HEK293 (cell line): ENCODE measurements around the gene AHRR.
"Not testable (repeated sequence)": the region's sequence is repeated elsewhere in the genome, so short reads cannot be mapped to it uniquely, and the experiment has no call there.

Experiments
- CTCF ChIA-PET: fragments of 350-600 bp; formaldehyde crosslinking; extraction: SDS; loops from one replicate; lab custom pipeline; 2021; ENCODE audit warnings: antibody characterized with exemption; lab: Yijun Ruan, JAX
- POLR2A ChIA-PET: fragments of 300-600 bp; formaldehyde crosslinking; extraction: SDS; loops from one replicate; lab custom pipeline; 2020; ENCODE audit warnings: antibody characterized with exemption, inconsistent platforms; lab: Yijun Ruan, JAX
- H3K27ac ChIP-seq: fragments of 200-500 bp; sonication (Bioruptor generic); 2 replicates; pipeline ENCODE4 v1.5.1; 2014; ENCODE audit warnings: low read depth, low read length, control low read depth, inconsistent platforms; ENCODE audit errors: extremely low read depth
- H3K36me3 ChIP-seq, 2 experiments: fragments of 200-500 bp in 1 of 2; sonication (Bioruptor generic) in 1 of 2; 1 replicate in 1 of 2; 2 replicates in 1 of 2; pipeline ENCODE4 v1.5.1; 2014 to 2017; ENCODE audit warnings: inconsistent platforms in 2 of 2, low read length in 2 of 2; ENCODE audit not compliant: control insufficient read depth in 2 of 2, insufficient read depth in 1 of 2
- H3K4me1 ChIP-seq: fragments of 200-500 bp; sonication (Bioruptor generic); 2 replicates; pipeline ENCODE4 v1.5.1; 2014; ENCODE audit warnings: mild to moderate bottlenecking, low read length, inconsistent platforms; ENCODE audit not compliant: control insufficient read depth, insufficient read depth
- H3K4me3 ChIP-seq: 2 replicates; pipeline ENCODE4 v1.5.1; 2011; ENCODE audit warnings: low read depth, mild to moderate bottlenecking, control low read depth, low read length, moderate library complexity
- H3K9me3 ChIP-seq: fragments of 200-500 bp; sonication (Bioruptor generic); 2 replicates; pipeline ENCODE4 v1.5.1; 2014; ENCODE audit warnings: low read depth, low read length, inconsistent platforms; ENCODE audit not compliant: control insufficient read depth, insufficient read depth
- GLIS2 ChIP-seq: fragments of 450-650 bp; formaldehyde crosslinking; IDR thresholded peaks from 2 replicates; pipeline ENCODE4 v1.5.1; 2016; ENCODE audit warnings: missing biosample characterization, missing genetic modification characterization
- KLF8 ChIP-seq: fragments of 450-650 bp; formaldehyde crosslinking; IDR thresholded peaks from 2 replicates; pipeline ENCODE4 v1.5.1; 2016; ENCODE audit warnings: missing biosample characterization, missing genetic modification characterization
- SP2 ChIP-seq: fragments of 450-650 bp; formaldehyde crosslinking; IDR thresholded peaks from 2 replicates; pipeline ENCODE4 v1.5.1; 2016; ENCODE audit warnings: missing biosample characterization, missing genetic modification characterization
- WT1 ChIP-seq: fragments of 450-650 bp; formaldehyde crosslinking; IDR thresholded peaks from 2 replicates; pipeline ENCODE4 v1.5.1; 2016; ENCODE audit warnings: missing biosample characterization, missing genetic modification characterization
- ZBTB20 ChIP-seq: fragments of 450-650 bp; formaldehyde crosslinking; IDR thresholded peaks from 2 replicates; pipeline ENCODE4 v1.5.1; 2016; ENCODE audit warnings: missing biosample characterization, missing genetic modification characterization
- ZNF10 ChIP-seq: fragments of 450-650 bp; formaldehyde crosslinking; IDR thresholded peaks from 2 replicates; pipeline ENCODE4 v1.5.1; 2017; ENCODE audit warnings: missing biosample characterization, missing genetic modification characterization
- ZNF114 ChIP-seq: fragments of 450-650 bp; formaldehyde crosslinking; IDR thresholded peaks from 2 replicates; pipeline ENCODE4 v1.5.0; 2017; ENCODE audit warnings: missing biosample characterization, missing genetic modification characterization
- ZNF175 ChIP-seq: fragments of 450-650 bp; formaldehyde crosslinking; IDR thresholded peaks from 2 replicates; pipeline ENCODE4 v1.5.1; 2016; ENCODE audit warnings: missing biosample characterization, missing genetic modification characterization
- ZNF423 ChIP-seq: fragments of 450-650 bp; formaldehyde crosslinking; IDR thresholded peaks from 2 replicates; pipeline ENCODE4 v1.5.1; 2016; ENCODE audit warnings: missing biosample characterization, missing genetic modification characterization
- ZNF596 ChIP-seq: fragments of 450-650 bp; IDR thresholded peaks from 2 replicates; pipeline ENCODE4 v1.5.0; 2018; ENCODE audit warnings: missing biosample characterization, mild to moderate bottlenecking, missing genetic modification characterization, moderate library complexity
- ZSCAN16 ChIP-seq: fragments of 450-650 bp; formaldehyde crosslinking; IDR thresholded peaks from 2 replicates; pipeline ENCODE4 v1.5.1; 2016; ENCODE audit warnings: missing biosample characterization, missing genetic modification characterization
- TF ChIP-seq, protein P1 (sequence below): fragments of 450-650 bp; formaldehyde crosslinking; IDR thresholded peaks from 2 replicates; pipeline ENCODE4 v1.5.1; 2017; ENCODE audit warnings: missing biosample characterization, missing genetic modification characterization
- TF ChIP-seq, protein P2 (sequence below): fragments of 450-650 bp; formaldehyde crosslinking; IDR thresholded peaks from 2 replicates; pipeline ENCODE4 v1.5.1; 2016; ENCODE audit warnings: missing biosample characterization, missing genetic modification characterization

Gene AHRR

DNA sequence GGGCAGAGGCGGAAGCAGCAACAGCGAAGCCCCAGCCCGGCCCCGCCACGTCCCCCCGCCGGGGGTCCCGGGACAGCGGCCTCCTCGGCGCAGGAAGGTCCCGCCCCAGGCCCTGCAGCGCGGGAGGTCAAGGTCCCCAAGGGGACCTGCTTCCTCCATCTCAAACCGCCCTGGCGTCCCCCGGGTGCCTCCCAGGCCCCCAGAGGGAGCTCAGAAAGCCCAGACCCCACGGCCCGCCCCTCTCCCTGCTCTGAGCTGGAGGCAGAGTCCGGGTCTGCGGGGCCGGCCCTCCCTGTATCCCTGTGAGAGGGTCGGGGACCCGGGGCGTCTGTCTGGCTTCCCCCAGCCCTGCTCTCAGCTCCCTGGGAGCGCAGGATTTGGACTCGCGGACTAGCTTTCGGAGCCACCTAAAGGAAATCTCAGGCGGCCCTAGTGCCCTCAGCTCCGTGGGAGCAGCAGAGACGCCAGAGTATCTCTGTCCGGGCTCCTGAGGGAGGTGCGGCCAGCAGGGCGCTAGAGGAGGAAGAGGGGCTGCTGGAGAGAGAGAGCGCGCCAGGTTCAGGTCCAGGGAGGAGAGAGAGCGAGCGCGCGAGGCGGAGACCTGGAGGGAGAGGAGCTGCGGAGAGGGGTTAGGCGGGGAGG, 152.2 kb downstream of the AHRR start (continued):
- TF ChIP-seq GLIS2 (tag by site-specific recombination) = peak; percentile 96
- TF ChIP-seq SP2 (tag by site-specific recombination) = peak; percentile 42; the same call in 1 of the 2 replicates
- peak; percentile 90 for TF ChIP-seq ZBTB20
- no peak for TF ChIP-seq WT1 (tag by site-specific recombination)
- TF ChIP-seq, protein P1, sequence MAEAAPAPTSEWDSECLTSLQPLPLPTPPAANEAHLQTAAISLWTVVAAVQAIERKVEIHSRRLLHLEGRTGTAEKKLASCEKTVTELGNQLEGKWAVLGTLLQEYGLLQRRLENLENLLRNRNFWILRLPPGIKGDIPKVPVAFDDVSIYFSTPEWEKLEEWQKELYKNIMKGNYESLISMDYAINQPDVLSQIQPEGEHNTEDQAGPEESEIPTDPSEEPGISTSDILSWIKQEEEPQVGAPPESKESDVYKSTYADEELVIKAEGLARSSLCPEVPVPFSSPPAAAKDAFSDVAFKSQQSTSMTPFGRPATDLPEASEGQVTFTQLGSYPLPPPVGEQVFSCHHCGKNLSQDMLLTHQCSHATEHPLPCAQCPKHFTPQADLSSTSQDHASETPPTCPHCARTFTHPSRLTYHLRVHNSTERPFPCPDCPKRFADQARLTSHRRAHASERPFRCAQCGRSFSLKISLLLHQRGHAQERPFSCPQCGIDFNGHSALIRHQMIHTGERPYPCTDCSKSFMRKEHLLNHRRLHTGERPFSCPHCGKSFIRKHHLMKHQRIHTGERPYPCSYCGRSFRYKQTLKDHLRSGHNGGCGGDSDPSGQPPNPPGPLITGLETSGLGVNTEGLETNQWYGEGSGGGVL (tag by site-specific recombination) = peak; percentile 59
- peak; percentile 56; the same call in 1 of the 2 replicates for TF ChIP-seq ZNF596
- 0 out of 2 replicates have a peak, but pooled peaks have one; percentile 29 for TF ChIP-seq ZNF423 (tag by site-specific recombination)
- no peak for TF ChIP-seq ZNF114 (tag by site-specific recombination)
- TF ChIP-seq, all 188 proteins: peak for 15

DNA sequence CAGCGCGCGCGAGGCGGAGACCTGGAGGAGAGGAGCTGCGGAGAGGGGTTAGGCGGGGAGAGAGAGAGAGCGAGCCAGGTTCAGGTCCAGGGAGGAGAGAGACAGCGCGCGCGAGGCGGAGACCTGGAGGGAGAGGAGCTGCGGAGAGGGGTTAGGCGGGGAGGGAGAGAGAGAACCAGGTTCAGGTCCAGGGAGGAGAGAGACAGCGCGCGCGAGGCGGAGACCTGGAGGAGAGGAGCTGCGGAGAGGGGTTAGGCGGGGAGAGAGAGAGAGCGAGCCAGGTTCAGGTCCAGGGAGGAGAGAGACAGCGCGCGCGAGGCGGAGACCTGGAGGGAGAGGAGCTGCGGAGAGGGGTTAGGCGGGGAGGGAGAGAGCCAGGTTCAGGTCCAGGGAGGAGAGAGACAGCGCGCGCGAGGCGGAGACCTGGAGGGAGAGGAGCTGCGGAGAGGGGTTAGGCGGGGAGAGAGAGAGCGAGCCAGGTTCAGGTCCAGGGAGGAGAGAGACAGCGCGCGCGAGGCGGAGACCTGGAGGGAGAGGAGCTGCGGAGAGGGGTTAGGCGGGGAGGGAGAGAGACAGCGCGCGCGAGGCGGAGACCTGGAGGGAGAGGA, 152.8 kb downstream of the AHRR start:
- ChIA-PET CTCF (interaction anchor here (0.7 kb wide), 1 partner anchor 29 kb away, joined by 5 read pairs; no protein-coding TSS in a partner anchor), POLR2A (interaction anchor here (0.5 to 3.4 kb wide), 7 partner anchors 33 to 381 kb away, joined by 3 to 17 read pairs (median 4); partner anchors contain the start of gene CEP72)
- H3K4me1 ChIP-seq = peaks cover 11% of the 10 kb centered on the region
- H3K9me3 ChIP-seq, H3K27ac ChIP-seq: not testable (repeated sequence)
- peak overlapping the region; percentile 66 for H3K4me3 ChIP-seq
- peaks cover 0 to 17% of the 10 kb centered on the region in 2 experiments; a peak in 2 of 3 replicates for H3K36me3 ChIP-seq

DNA sequence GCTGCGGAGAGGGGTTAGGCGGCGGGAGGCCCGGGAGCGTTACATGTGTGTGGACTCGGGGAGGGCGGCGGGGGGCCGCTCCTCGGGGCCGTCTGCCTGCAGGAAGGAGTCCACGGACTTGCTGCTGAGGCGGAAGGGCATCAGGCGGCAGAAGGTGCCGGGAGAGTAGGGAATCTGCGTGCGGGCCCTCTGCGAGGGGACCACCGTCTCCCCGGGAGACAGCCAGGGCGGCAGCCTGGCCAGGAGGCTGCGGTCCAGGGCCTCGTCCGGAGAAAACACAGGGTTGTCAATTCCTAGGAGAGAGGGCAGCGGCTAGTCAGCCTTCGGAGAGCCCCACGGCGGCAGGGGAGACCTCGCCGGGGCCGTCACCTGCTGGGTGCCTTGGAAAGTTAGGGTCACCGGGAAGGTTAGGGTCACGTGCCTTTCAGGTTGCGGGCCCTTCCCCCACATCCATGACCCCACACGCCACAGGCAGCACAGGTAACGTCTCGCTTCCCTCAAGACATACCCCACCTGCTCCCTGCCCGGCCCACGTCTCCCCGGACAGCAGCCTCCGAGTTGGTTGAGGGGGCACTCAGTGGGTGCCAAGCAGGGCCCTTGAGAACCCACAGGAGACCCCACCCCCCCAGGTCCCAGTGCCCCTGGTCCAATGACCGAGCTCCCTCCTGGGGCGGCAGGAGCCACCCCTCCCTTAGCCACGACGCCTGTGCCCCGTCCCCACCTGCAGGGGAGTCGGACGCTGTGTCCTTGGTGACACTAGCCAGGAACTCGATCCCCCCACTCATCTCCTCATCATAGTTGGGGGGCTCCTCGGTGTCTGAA, 153.5 kb downstream of the AHRR start:
- Histone ChIP-seq H3K36me3 (peaks cover 0 to 13% of the 10 kb centered on the region in 2 experiments; a peak in 2 of 3 replicates), H3K4me3 (peak overlapping the region; percentile 12)
- CTCF ChIA-PET = no interaction called here
- TF ChIP-seq, protein P2, sequence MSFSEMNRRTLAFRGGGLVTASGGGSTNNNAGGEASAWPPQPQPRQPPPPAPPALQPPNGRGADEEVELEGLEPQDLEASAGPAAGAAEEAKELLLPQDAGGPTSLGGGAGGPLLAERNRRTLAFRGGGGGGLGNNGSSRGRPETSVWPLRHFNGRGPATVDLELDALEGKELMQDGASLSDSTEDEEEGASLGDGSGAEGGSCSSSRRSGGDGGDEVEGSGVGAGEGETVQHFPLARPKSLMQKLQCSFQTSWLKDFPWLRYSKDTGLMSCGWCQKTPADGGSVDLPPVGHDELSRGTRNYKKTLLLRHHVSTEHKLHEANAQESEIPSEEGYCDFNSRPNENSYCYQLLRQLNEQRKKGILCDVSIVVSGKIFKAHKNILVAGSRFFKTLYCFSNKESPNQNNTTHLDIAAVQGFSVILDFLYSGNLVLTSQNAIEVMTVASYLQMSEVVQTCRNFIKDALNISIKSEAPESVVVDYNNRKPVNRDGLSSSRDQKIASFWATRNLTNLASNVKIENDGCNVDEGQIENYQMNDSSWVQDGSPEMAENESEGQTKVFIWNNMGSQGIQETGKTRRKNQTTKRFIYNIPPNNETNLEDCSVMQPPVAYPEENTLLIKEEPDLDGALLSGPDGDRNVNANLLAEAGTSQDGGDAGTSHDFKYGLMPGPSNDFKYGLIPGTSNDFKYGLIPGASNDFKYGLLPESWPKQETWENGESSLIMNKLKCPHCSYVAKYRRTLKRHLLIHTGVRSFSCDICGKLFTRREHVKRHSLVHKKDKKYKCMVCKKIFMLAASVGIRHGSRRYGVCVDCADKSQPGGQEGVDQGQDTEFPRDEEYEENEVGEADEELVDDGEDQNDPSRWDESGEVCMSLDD (tag by site-specific recombination) = no peak
- TF ChIP-seq KLF8 (tag by site-specific recombination) (no peak), ZSCAN16 (tag by site-specific recombination) (no peak), ZNF175 (tag by site-specific recombination) (no peak), ZNF10 (tag by site-specific recombination) (0 out of 2 replicates have a peak, but pooled peaks have one; percentile 43)
- TF ChIP-seq, all 188 proteins: peak for 1
- H3K27ac ChIP-seq = no peak overlapping the region
- H3K4me1 ChIP-seq = peaks cover 11% of the 10 kb centered on the region
- POLR2A ChIA-PET = interaction anchor here (0.8 to 3.4 kb wide), 2 partner anchors 57 to 137 kb away, joined by 3 to 17 read pairs; partner anchors contain the start of gene CEP72
- no peaks in the 10 kb centered on the region for H3K9me3 ChIP-seq
